ENCODE results near the gene YIF1A. TPM values are rescaled to one million over a fixed set of nuclear protein-coding genes. Genes with fewer than 3 reads are reported as not detected.

YIF1A gene
- total and polyA plus RNA-seq, 2 experiments from 2014 or later: 132 to 265 TPM

- Histone ChIP-seq H3K36me3 (replicated peaks; ENCODE audit: insufficient read depth, low read depth) (no peaks in the 10 kb centered on the region), H3K27me3 (no peaks in the 10 kb centered on the region), H3K9me3 (ENCODE audit: low read depth) (no peaks in the 10 kb centered on the region), H3K4me2 (peak overlapping the region; percentile 77), H4K20me1 (ENCODE audit: insufficient read depth, poor library complexity, severe bottlenecking) (no peaks in the 10 kb centered on the region), H3K79me2 (peaks cover 29% of the 10 kb centered on the region), H2AFZ (no peak overlapping the region), H3K4me3 (peak overlapping the region; percentile 27), H3K27ac (peak overlapping the region; percentile 97), H3K4me1 (ENCODE audit: insufficient read depth) (peaks cover 21% of the 10 kb centered on the region), H3K9me2 (replicated peaks; ENCODE audit: insufficient read depth) (no peaks in the 10 kb centered on the region)
- TF ChIP-seq EZH2 (IDR thresholded peaks at IDR 0.05; ENCODE audit: borderline replicate concordance) (no peak), EZH2phosphoT487 (IDR thresholded peaks at IDR 0.05; ENCODE audit: low read depth, severe bottlenecking, unreplicated experiment) (no peak)
- TF ChIP-seq, protein P1, sequence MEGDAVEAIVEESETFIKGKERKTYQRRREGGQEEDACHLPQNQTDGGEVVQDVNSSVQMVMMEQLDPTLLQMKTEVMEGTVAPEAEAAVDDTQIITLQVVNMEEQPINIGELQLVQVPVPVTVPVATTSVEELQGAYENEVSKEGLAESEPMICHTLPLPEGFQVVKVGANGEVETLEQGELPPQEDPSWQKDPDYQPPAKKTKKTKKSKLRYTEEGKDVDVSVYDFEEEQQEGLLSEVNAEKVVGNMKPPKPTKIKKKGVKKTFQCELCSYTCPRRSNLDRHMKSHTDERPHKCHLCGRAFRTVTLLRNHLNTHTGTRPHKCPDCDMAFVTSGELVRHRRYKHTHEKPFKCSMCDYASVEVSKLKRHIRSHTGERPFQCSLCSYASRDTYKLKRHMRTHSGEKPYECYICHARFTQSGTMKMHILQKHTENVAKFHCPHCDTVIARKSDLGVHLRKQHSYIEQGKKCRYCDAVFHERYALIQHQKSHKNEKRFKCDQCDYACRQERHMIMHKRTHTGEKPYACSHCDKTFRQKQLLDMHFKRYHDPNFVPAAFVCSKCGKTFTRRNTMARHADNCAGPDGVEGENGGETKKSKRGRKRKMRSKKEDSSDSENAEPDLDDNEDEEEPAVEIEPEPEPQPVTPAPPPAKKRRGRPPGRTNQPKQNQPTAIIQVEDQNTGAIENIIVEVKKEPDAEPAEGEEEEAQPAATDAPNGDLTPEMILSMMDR (IDR thresholded peaks at IDR 0.05; ENCODE audit: poor library complexity): no peak
- 87% methylated on average over 1 of the region's 1 CpG for WGBS (ENCODE audit: low lambda C conversion rate, missing lambda C conversion rate)
- DNase-seq (ENCODE audit: low spot score): no peak
Measured at GRCh38 chr11:66314186-66314501, 25.2 kb upstream of the YIF1A start.

DNA sequence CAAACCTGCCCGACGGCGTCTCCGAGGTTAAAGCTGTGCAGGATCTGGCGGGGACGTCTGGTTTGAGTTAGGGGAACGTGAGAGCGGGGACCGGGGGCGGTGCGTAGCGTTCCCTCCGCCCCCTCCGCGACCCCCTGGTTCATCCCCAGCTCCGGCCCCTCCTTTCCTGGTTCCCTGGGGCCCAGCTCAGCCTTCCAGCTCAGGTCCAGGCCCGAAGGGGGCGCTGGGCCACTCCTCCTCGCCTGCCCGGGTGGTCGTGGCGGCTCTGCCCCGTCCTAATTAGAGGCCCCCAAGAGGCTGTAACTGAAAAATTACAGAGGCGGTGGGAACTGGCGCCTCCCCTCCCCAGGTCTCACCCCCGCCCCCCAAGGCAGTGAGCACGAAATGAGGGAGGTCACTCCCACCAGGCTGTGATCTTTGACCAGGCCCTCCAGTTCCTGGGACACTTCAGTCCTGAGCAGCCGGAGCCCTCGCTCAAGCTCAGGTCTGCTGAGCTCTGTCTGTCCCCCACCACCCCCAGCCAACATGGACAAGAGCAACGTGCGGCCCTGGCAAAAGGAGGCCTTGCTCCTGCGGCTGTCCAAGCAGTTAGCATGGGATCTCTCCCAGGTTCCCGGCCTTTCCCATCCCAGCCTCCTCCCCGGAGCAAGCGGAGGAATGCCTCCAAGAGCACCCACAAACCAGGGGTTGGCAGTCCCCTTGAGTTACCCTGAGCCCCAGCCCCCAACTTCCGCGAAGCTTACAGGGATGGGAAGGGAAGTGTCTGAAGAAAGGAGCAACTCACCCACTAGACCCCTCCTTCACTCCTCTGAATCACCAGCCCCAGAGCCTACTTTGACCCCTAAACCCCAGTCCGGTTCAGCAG lies 24.6 kb upstream of the YIF1A start:
- H3K27ac ChIP-seq: peak overlapping the region; percentile 97
- H3K4me2 ChIP-seq: peak overlapping the region; percentile 77
- DNase-seq (ENCODE audit: low spot score): peak; percentile 86
- 22% methylated on average over 23 of the region's 38 CpGs for WGBS (ENCODE audit: low lambda C conversion rate, missing lambda C conversion rate)
- H3K79me2 ChIP-seq: peaks cover 29% of the 10 kb centered on the region
- H4K20me1 ChIP-seq (ENCODE audit: insufficient read depth, poor library complexity, severe bottlenecking): no peaks in the 10 kb centered on the region
- peak overlapping the region; percentile 27 for H3K4me3 ChIP-seq
- H3K4me1 ChIP-seq (ENCODE audit: insufficient read depth): peaks cover 15% of the 10 kb centered on the region
- no peak for TF ChIP-seq EZH2 (IDR thresholded peaks at IDR 0.05; ENCODE audit: borderline replicate concordance)
- TF ChIP-seq, protein P1 (IDR thresholded peaks at IDR 0.05; ENCODE audit: poor library complexity): peak; percentile 52
- no peak for TF ChIP-seq EZH2phosphoT487 (IDR thresholded peaks at IDR 0.05; ENCODE audit: low read depth, severe bottlenecking, unreplicated experiment)
- H2AFZ ChIP-seq: no peak overlapping the region
- no peaks in the 10 kb centered on the region for H3K36me3 ChIP-seq (replicated peaks; ENCODE audit: insufficient read depth, low read depth)
- H3K27me3 ChIP-seq: no peaks in the 10 kb centered on the region
- no peaks in the 10 kb centered on the region for H3K9me2 ChIP-seq (replicated peaks; ENCODE audit: insufficient read depth)
- no peaks in the 10 kb centered on the region for H3K9me3 ChIP-seq (ENCODE audit: low read depth)

DNA sequence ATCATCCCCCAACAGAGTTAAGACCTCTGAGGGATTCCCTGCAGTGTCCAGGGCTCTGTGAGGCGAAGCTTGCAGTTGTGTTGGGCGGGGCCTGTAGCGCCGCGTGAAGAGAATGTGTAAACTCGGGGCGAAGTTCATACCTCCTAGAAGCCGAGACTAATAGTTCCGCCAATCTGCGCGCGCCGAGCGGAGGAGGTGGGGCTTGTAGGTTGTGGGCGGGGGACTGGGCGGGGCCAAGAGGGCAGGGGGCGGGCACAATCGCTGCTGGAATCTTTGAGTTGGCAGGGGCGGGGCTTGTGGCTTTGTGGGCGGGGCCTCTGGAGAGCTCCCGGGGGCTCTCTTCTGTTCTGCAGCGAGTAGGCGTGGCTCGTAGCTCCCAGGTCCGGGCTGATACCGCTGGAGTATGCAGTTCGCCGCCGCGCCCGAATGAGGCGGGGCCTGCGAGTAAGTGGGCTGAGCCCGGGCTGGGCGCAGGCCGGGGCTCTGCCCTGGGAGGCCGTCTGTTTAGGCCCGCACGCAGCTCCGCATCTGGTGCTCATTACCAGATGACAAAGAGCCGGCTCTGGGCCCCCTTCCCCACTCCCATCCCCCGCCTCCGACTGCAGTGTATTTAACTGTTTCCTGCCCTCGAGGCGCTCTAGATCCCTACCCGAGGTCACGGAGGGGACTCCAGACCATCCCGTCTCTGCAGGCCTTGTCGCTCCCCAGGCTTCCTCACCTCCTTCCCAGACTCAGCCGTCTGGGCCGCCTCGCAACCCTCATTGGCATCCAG lies 23.8 kb upstream of the YIF1A start:
- H3K9me2 ChIP-seq (replicated peaks; ENCODE audit: insufficient read depth): no peaks in the 10 kb centered on the region
- DNase-seq (ENCODE audit: low spot score): peak; percentile 100
- peaks cover 7% of the 10 kb centered on the region for H3K4me1 ChIP-seq (ENCODE audit: insufficient read depth)
- H2AFZ ChIP-seq: peak overlapping the region; percentile 70
- no peaks in the 10 kb centered on the region for H3K9me3 ChIP-seq (ENCODE audit: low read depth)
- no peak for TF ChIP-seq EZH2 (IDR thresholded peaks at IDR 0.05; ENCODE audit: borderline replicate concordance)
- TF ChIP-seq, protein P1 (IDR thresholded peaks at IDR 0.05; ENCODE audit: poor library complexity): no peak
- TF ChIP-seq EZH2phosphoT487 (IDR thresholded peaks at IDR 0.05; ENCODE audit: low read depth, severe bottlenecking, unreplicated experiment): no peak
- H3K27ac ChIP-seq: peak overlapping the region; percentile 97
- H3K36me3 ChIP-seq (replicated peaks; ENCODE audit: insufficient read depth, low read depth): no peaks in the 10 kb centered on the region
- peak overlapping the region; percentile 59 for H3K4me3 ChIP-seq
- H3K27me3 ChIP-seq: no peaks in the 10 kb centered on the region
- 2% methylated on average over 30 of the region's 52 CpGs for WGBS (ENCODE audit: low lambda C conversion rate, missing lambda C conversion rate)
- H3K4me2 ChIP-seq: peak overlapping the region; percentile 86
- peaks cover 29% of the 10 kb centered on the region for H3K79me2 ChIP-seq
- H4K20me1 ChIP-seq (ENCODE audit: insufficient read depth, poor library complexity, severe bottlenecking): no peaks in the 10 kb centered on the region

Measured in hepatocyte (in vitro differentiated cells).